HepG2 (cell line): ENCODE measurements around the gene BRMS1. TPM values are rescaled to one million over a fixed set of nuclear protein-coding genes. Genes with fewer than 3 reads are reported as not detected.

Experiments used
- AGO2 ChIP-seq: fragments of 200-400 bp; formaldehyde crosslinking; optimal IDR thresholded peaks from 2 replicates; pipeline ENCODE3; 2017; ENCODE audit warnings: mild to moderate bottlenecking, low read depth, low read length, moderate library complexity
- DNMT3B ChIP-seq: conservative IDR thresholded peaks from 2 replicates; pipeline ENCODE4 v1.6.1; 2016; ENCODE audit warnings: missing biosample characterization, control low read depth
- HMGA1 ChIP-seq: sonication (generic); formaldehyde crosslinking; conservative IDR thresholded peaks from 2 replicates; pipeline ENCODE4 v1.4.0; 2020; ENCODE audit warnings: missing genetic modification reagents
- RXRA ChIP-seq: sonication (generic); formaldehyde crosslinking; IDR thresholded peaks from 2 replicates; pipeline ENCODE4 v1.5.1; 2020; ENCODE audit warnings: missing genetic modification reagents
- YEATS4 ChIP-seq: sonication (generic); formaldehyde crosslinking; IDR thresholded peaks from 2 replicates; pipeline ENCODE4 v1.4.0; 2020; ENCODE audit warnings: missing genetic modification reagents, borderline replicate concordance
- ZBTB1 ChIP-seq: sonication (generic); formaldehyde crosslinking; IDR thresholded peaks from 2 replicates; pipeline ENCODE4 v1.4.0; 2020; ENCODE audit warnings: missing genetic modification reagents, borderline replicate concordance
- ZBTB25 ChIP-seq: IDR thresholded peaks from 2 replicates; pipeline ENCODE4 v1.6.1; 2018; ENCODE audit warnings: missing genetic modification reagents
- ZBTB8A ChIP-seq: sonication (generic); formaldehyde crosslinking; IDR thresholded peaks from 2 replicates; pipeline ENCODE4 v1.4.0; 2020; ENCODE audit warnings: mild to moderate bottlenecking, low read depth, missing genetic modification reagents, borderline replicate concordance
- ZNF138 ChIP-seq: sonication (generic); formaldehyde crosslinking; IDR thresholded peaks from 2 replicates; pipeline ENCODE4 v1.5.0; 2020; ENCODE audit warnings: mild to moderate bottlenecking, low read depth, missing genetic modification reagents
- ZNF235 ChIP-seq: sonication (generic); formaldehyde crosslinking; IDR thresholded peaks from 2 replicates; pipeline ENCODE4 v1.8.1; 2023; ENCODE audit warnings: mild to moderate bottlenecking, missing genetic modification reagents, borderline replicate concordance
- ZNF260 ChIP-seq: sonication (generic); formaldehyde crosslinking; IDR thresholded peaks from 2 replicates; pipeline ENCODE4 v1.4.0; 2020; ENCODE audit warnings: missing genetic modification reagents, low read depth, mild to moderate bottlenecking, borderline replicate concordance
- ZNF275 ChIP-seq: sonication (generic); formaldehyde crosslinking; IDR thresholded peaks from 2 replicates; pipeline ENCODE4 v1.8.0; 2022; ENCODE audit warnings: missing genetic modification reagents, mild to moderate bottlenecking, inconsistent platforms, borderline replicate concordance
- ZNF407 ChIP-seq: sonication (generic); formaldehyde crosslinking; IDR thresholded peaks from one replicate; pipeline ENCODE4 v1.5.1; 2020; ENCODE audit warnings: mild to moderate bottlenecking, missing genetic modification reagents; ENCODE audit errors: not compliant biosample characterization
- ZNF574 ChIP-seq: sonication (generic); formaldehyde crosslinking; IDR thresholded peaks from 2 replicates; pipeline ENCODE4 v1.4.0; 2020; ENCODE audit warnings: missing genetic modification reagents
- ZNF674 ChIP-seq: sonication (generic); formaldehyde crosslinking; IDR thresholded peaks from 2 replicates; pipeline ENCODE4 v1.5.0; 2020; ENCODE audit warnings: low read depth, mild to moderate bottlenecking, missing genetic modification reagents
- polyA plus RNA-seq, 8 experiments: library from polyadenylated mRNA; depleted of rRNA in 3 of 8; stranded (reverse) in 7 of 8; unstranded in 1 of 8; fragments of >200 nt; fragmentation: Illumina TruSeq in 4 of 8; extraction: Trizol in 4 of 8; gene quantifications; 2 replicates each; pipeline versions ENCODE4 v1.2.1 to v1.2.3, GENCODE V29; 2011 to 2016; ENCODE audit warnings: low read depth in 4 of 8, missing spikeins in 1 of 8, mixed read lengths in 1 of 8; ENCODE audit not compliant: insufficient read depth in 1 of 8
- total RNA-seq, 5 experiments: library from RNA; depleted of rRNA; stranded (reverse); fragments of >200 nt; fragmentation: Illumina TruSeq; extraction: Trizol; gene quantifications; 2 replicates each; pipeline ENCODE4 v1.2.3, GENCODE V29; 2016; ENCODE audit warnings: low read depth in 1 of 5

Gene BRMS1
- total and polyA plus RNA-seq, 2 of the 13 experiments (the other 11 are each of a cell fraction or from before 2014, with no cell fraction given), result 15.8 to 55.7 TPM

- peak; percentile 82 for TF ChIP-seq ZNF574 (CRISPR knock-in tag)
- TF ChIP-seq ZNF407 (CRISPR knock-in tag), result no peak
- no peak for TF ChIP-seq ZNF275
- no peak for TF ChIP-seq ZNF235
- TF ChIP-seq RXRA (CRISPR knock-in tag), result peak; percentile 55
- no peak for TF ChIP-seq AGO2
- TF ChIP-seq YEATS4 (CRISPR knock-in tag), result peak; percentile 93
- TF ChIP-seq ZBTB8A (CRISPR knock-in tag), result no peak
- no peak for TF ChIP-seq HMGA1 (CRISPR knock-in tag)
- no peak for TF ChIP-seq ZNF674 (CRISPR knock-in tag)
- TF ChIP-seq ZBTB25 (CRISPR knock-in tag), result peak; percentile 83; the same call in 1 of the 2 replicates
- TF ChIP-seq DNMT3B (CRISPR knock-in tag), result no peak
- no peak for TF ChIP-seq ZNF260 (CRISPR knock-in tag)
- no peak for TF ChIP-seq ZNF138
- no peak for TF ChIP-seq ZBTB1
These were observed 16.4 kb downstream of the BRMS1 start (continued) for GRCh38 chr11:66328302-66329144.
